Type B pancreatic cell (in vitro differentiated cells): ENCODE data around the gene TUBGCP6. TPM values are rescaled to one million over a fixed set of nuclear protein-coding genes. Genes with fewer than 3 reads are reported as not detected.
"Not testable (repeated sequence)": the region's sequence is repeated elsewhere in the genome, so short reads cannot be mapped to it uniquely, and the experiment has no call there.

ENCODE experiments used
- DNase-seq: peaks from one replicate; pipeline ENCODE4 v3.0.0; 2021; ENCODE audit warnings: mixed read lengths; ENCODE audit not compliant: unreplicated experiment; ENCODE audit errors: extremely low spot score
- H3K27ac Mint-ChIP-seq: 2 replicates; pipeline ENCODE4 v1.8.0; 2021; ENCODE audit warnings: mild to moderate bottlenecking, mixed read lengths
- H3K27me3 Mint-ChIP-seq: 2 replicates; pipeline ENCODE4 v1.8.0; 2021; ENCODE audit warnings: mixed read lengths
- H3K36me3 Mint-ChIP-seq: 2 replicates; pipeline ENCODE4 v1.8.0; 2021; ENCODE audit warnings: mixed read lengths
- H3K4me1 Mint-ChIP-seq: one replicate; pipeline ENCODE4 v1.8.0; 2021; ENCODE audit warnings: mixed read lengths; ENCODE audit not compliant: unreplicated experiment
- H3K4me3 Mint-ChIP-seq: 2 replicates; pipeline ENCODE4 v1.8.0; 2021; ENCODE audit warnings: mild to moderate bottlenecking, mixed read lengths
- H3K9me3 Mint-ChIP-seq: 2 replicates; pipeline ENCODE4 v1.8.0; 2021; ENCODE audit warnings: mixed read lengths
- CTCF ChIP-seq: fragments of 200-600 bp; sonication (generic); conservative IDR thresholded peaks from 2 replicates; pipeline ENCODE4 v1.5.0; 2021; ENCODE audit warnings: antibody characterized with exemption, mild to moderate bottlenecking
- total RNA-seq: library from RNA; stranded (reverse); gene quantifications from 2 replicates; pipeline ENCODE4 v1.2.1, GENCODE V29; 2021; ENCODE audit warnings: low replicate concordance

TUBGCP6 gene
- total RNA-seq, 1 donor from 2014 or later: 51.4 TPM

- Mint-ChIP-seq H3K4me1 (no peaks in the 10 kb centered on the region), H3K27me3 (no peaks in the 10 kb centered on the region), H3K27ac (no peak overlapping the region), H3K4me3 (no peak overlapping the region), H3K36me3 (peaks cover 6% of the 10 kb centered on the region), H3K9me3 (no peaks in the 10 kb centered on the region)
- TF ChIP-seq CTCF: no peak
- no peak for DNase-seq
Measured at GRCh38 chr22:50277761-50278160, 32.9 kb upstream of the TUBGCP6 start.

- no peaks in the 10 kb centered on the region for H3K27me3 Mint-ChIP-seq
- H3K36me3 Mint-ChIP-seq: peaks cover 6% of the 10 kb centered on the region
- no peaks in the 10 kb centered on the region for H3K4me1 Mint-ChIP-seq
- no peak for DNase-seq
- H3K4me3 Mint-ChIP-seq: no peak overlapping the region
- H3K27ac Mint-ChIP-seq: no peak overlapping the region
- H3K9me3 Mint-ChIP-seq: no peaks in the 10 kb centered on the region
- peak; percentile 46 for TF ChIP-seq CTCF
Measured at GRCh38 chr22:50276143-50276542, 31.3 kb upstream of the TUBGCP6 start.

GRCh38 chr22:50275181-50276055 is 30.6 kb upstream of the TUBGCP6 start:
- Mint-ChIP-seq H3K4me3 (no peak overlapping the region), H3K9me3 (no peaks in the 10 kb centered on the region), H3K4me1 (no peaks in the 10 kb centered on the region), H3K27me3 (no peaks in the 10 kb centered on the region), H3K36me3 (peaks cover 6% of the 10 kb centered on the region), H3K27ac (no peak overlapping the region)
- TF ChIP-seq CTCF: no peak
- no peak for DNase-seq

GRCh38 chr22:50274771-50275170 is 29.9 kb upstream of the TUBGCP6 start:
- no peak overlapping the region for H3K27ac Mint-ChIP-seq

GRCh38 chr22:50274311-50274710 is 29.5 kb upstream of the TUBGCP6 start:
- Mint-ChIP-seq H3K27ac (peak overlapping the region; percentile 39), H3K9me3 (no peaks in the 10 kb centered on the region), H3K4me1 (no peaks in the 10 kb centered on the region), H3K4me3 (peak overlapping the region; percentile 57), H3K27me3 (peaks cover under 1% of the 10 kb centered on the region), H3K36me3 (peaks cover 6% of the 10 kb centered on the region)
- DNase-seq: no peak
- TF ChIP-seq CTCF: peak; percentile 64

More at GRCh38 chr22:50274771-50275170, 29.9 kb upstream of the TUBGCP6 start:
- Mint-ChIP-seq H3K36me3 (peaks cover 6% of the 10 kb centered on the region), H3K9me3 (no peaks in the 10 kb centered on the region), H3K4me3 (no peak overlapping the region), H3K27me3 (no peaks in the 10 kb centered on the region), H3K4me1 (no peaks in the 10 kb centered on the region)
- no peak for DNase-seq
- TF ChIP-seq CTCF: no peak

- Mint-ChIP-seq H3K4me3 (peak overlapping the region; percentile 57), H3K27ac (peak overlapping the region; percentile 39)
- not testable (repeated sequence) for H3K9me3 Mint-ChIP-seq, H3K27me3 Mint-ChIP-seq, H3K4me1 Mint-ChIP-seq, H3K36me3 Mint-ChIP-seq, DNase-seq
Measured at GRCh38 chr22:50273781-50274180, 29.0 kb upstream of the TUBGCP6 start.
